ENCODE measurements around the gene COL19A1. TPM values are rescaled to one million over a fixed set of nuclear protein-coding genes. Genes with fewer than 3 reads are reported as not detected.

Gene COL19A1
- polyA plus RNA-seq, 1 donor from 2014 or later = 5.3 TPM

DNA sequence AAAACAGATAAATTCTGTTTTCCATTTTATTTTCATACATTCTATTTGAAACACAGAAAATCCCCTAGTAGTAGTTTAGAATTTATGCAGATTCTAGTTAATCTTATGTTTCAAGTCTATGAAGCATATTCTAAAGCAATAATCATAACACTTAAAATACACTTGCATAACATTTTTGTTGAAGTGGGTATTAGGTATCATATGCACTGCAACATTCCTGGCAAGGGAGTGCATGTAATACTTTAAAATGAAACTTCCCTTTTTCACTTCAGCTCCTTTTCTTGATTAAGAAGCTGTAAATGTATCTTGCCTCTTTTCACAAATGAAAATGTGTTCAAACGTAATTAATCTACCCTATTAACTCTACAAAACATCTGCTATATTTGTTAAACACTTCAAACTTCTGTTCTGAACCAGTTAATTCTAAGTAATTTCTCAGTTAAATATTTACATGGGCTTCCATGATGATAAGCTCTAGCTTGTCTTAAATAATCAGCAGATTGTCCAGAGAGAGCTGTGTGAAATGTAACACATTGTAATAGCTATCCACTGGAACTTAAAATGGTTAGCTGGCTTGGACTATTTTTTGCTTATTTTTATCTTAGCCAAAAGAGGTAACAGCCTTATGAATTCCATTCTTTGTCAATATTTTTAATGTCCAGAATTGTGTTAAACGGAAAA is 192.8 kb downstream of the COL19A1 start:
- Mint-ChIP-seq H3K27ac (no peak overlapping the region), H3K4me3 (no peak overlapping the region), H3K36me3 (peaks cover 7% of the 10 kb centered on the region), H3K9me3 (no peaks in the 10 kb centered on the region), H3K27me3 (no peaks in the 10 kb centered on the region), H3K4me1 (no peaks in the 10 kb centered on the region)

DNA sequence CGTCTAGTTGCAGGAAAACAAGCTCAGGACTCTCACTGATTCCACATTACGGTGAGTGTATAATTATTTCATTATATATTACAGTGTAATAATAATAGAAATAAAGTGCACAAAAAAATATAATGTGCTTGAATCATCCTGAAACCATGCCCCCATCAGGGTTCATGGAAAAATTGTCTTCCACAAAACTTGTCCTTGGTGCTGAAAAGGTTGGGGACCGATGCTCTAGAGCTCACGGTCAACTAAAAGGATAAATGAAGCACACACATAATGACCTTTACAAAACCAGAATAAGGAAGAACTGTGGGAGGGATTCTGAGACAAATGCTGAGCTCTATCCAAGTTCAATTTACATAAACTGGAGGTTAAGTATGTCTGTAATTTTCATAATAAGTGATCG is 194.3 kb downstream of the COL19A1 start:
- Mint-ChIP-seq H3K4me3 (no peak overlapping the region), H3K27me3 (no peaks in the 10 kb centered on the region), H3K36me3 (peaks cover 7% of the 10 kb centered on the region), H3K9me3 (no peaks in the 10 kb centered on the region), H3K4me1 (no peaks in the 10 kb centered on the region), H3K27ac (no peak overlapping the region)

DNA sequence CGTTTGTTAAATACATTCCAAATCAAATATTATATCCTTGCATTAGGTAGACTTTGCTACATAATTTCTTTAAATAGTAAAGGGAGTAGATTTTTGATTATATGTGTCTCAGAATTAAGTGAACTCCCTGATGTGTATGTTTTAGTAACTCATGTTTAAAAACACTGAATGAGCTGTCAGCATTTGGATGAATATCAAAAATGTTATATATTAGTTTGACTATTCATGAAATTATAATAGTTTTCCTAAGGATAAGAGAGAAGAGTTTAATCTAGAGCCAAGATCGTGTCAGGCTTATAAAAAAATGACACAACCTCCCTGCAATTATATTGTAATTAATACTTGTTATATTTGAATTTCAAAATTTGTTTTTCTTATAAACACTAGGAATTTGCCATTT is 195.2 kb downstream of the COL19A1 start:
- H3K36me3 Mint-ChIP-seq = peaks cover 3% of the 10 kb centered on the region
- peak overlapping the region in 1 of 3 donors; percentile 47 for H3K27ac Mint-ChIP-seq
- H3K27me3 Mint-ChIP-seq = no peaks in the 10 kb centered on the region
- no peaks in the 10 kb centered on the region for H3K9me3 Mint-ChIP-seq
- H3K4me3 Mint-ChIP-seq = no peak overlapping the region
- H3K4me1 Mint-ChIP-seq = no peaks in the 10 kb centered on the region

GRCh38 chr6:70062010-70062409 is 195.7 kb downstream of the COL19A1 start:
- H3K27me3 Mint-ChIP-seq = no peaks in the 10 kb centered on the region
- H3K27ac Mint-ChIP-seq = no peak overlapping the region
- no peaks in the 10 kb centered on the region for H3K9me3 Mint-ChIP-seq
- H3K4me1 Mint-ChIP-seq = no peaks in the 10 kb centered on the region
- H3K36me3 Mint-ChIP-seq = peaks cover 3% of the 10 kb centered on the region
- H3K4me3 Mint-ChIP-seq = no peak overlapping the region

GRCh38 chr6:70072540-70073179 is 206.3 kb downstream of the COL19A1 start:
- H3K9me3 Mint-ChIP-seq = no peaks in the 10 kb centered on the region
- H3K27ac Mint-ChIP-seq = no peak overlapping the region
- no peak overlapping the region for H3K4me3 Mint-ChIP-seq
- H3K27me3 Mint-ChIP-seq = no peaks in the 10 kb centered on the region
- peaks cover 11% of the 10 kb centered on the region for H3K36me3 Mint-ChIP-seq
- H3K4me1 Mint-ChIP-seq = peaks cover 0 to 2% (median 0%) of the 10 kb centered on the region in 3 donors

DNA sequence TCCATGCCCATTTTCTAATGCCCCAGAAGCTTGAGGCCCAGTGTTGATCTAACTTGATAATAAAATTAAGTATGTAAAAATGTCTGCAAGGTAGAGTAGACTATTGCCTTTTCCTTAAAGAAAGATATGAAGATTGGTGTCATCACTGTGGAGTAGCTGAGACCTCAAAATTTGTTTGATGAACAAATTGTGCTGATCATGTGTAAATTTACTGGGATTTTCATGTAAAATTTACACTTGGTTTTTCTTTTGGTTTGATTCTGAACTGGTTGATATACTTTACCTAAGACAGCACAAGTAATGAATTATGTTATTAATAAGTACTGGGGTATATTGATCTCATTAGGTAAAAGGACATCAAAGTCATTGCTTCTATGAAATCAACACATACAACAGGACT is 207.3 kb downstream of the COL19A1 start:
- Mint-ChIP-seq H3K9me3 (no peaks in the 10 kb centered on the region), H3K27ac (no peak overlapping the region), H3K4me3 (no peak overlapping the region), H3K27me3 (no peaks in the 10 kb centered on the region), H3K4me1 (peaks cover 0 to 2% (median 0%) of the 10 kb centered on the region in 3 donors), H3K36me3 (peaks cover 11% of the 10 kb centered on the region)

- Mint-ChIP-seq H3K27me3 (no peaks in the 10 kb centered on the region), H3K27ac (no peak overlapping the region), H3K4me1 (peaks cover 0 to 3% (median 0%) of the 10 kb centered on the region in 3 donors), H3K9me3 (no peaks in the 10 kb centered on the region), H3K4me3 (no peak overlapping the region), H3K36me3 (peaks cover 8% of the 10 kb centered on the region)
These were observed 212.9 kb downstream of the COL19A1 start for GRCh38 chr6:70079241-70079640.

DNA sequence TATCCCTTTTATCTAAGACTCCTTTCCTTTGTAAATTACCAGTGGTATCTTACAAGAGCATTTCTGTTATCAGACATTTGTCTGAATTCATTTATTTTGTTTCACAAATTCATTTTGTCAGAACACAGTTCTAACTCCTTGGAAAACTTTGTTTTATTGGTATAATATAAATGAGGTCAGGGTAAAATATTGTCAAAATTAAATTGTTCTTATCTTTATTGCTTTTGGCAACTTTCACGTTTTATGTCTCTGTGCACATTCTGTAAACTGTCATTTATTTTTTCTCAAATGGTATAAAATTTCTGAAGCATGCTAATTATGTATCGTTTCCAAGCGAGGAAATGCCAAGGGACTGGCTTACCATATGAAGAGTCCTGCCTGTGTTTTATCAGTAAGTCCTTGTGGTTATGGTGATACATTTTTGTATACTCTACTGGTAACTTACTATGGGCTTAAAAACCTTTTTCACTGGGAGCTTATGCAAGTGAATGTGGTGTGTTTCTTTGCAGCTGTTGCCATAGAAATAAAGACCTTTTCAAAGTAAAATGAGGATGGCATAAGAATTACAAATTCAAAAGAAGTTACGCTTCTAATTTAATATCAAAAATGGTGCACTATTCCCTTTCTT is 214.2 kb downstream of the COL19A1 start:
- H3K9me3 Mint-ChIP-seq = no peaks in the 10 kb centered on the region
- no peak overlapping the region for H3K4me3 Mint-ChIP-seq
- no peaks in the 10 kb centered on the region for H3K27me3 Mint-ChIP-seq
- H3K27ac Mint-ChIP-seq = no peak overlapping the region
- peaks cover 0 to 3% (median 0%) of the 10 kb centered on the region in 3 donors for H3K4me1 Mint-ChIP-seq
- H3K36me3 Mint-ChIP-seq = peaks cover 6% of the 10 kb centered on the region

DNA sequence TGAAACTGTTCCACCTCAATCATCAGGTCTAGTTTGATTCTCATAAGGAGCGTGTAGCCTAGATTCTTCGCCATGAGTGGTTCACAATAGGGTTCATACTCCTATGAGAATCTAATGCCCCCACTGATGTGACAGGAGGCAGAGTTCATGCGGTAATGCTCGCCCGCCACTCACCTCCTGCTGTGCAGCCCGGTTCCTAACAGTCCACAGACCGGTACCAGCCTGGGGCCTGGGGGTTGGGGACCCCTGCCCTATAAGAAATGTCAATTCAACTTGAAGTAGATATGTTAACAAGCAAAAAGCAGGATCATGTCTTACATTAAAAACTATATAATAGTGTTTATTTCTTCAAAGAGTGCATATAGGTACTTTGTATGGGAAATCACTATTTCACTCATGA is 216.5 kb downstream of the COL19A1 start:
- no peaks in the 10 kb centered on the region for H3K27me3 Mint-ChIP-seq
- H3K9me3 Mint-ChIP-seq = peaks cover 0 to 1% (median 0%) of the 10 kb centered on the region in 3 donors
- peaks cover 8% of the 10 kb centered on the region for H3K36me3 Mint-ChIP-seq
- peaks cover 0 to 3% (median 0%) of the 10 kb centered on the region in 3 donors for H3K4me1 Mint-ChIP-seq
- H3K4me3 Mint-ChIP-seq = no peak overlapping the region
- no peak overlapping the region for H3K27ac Mint-ChIP-seq

GRCh38 chr6:70086806-70087205 is 220.4 kb downstream of the COL19A1 start:
- H3K27ac Mint-ChIP-seq = peak overlapping the region in 1 of 3 donors; percentile 8
- H3K9me3 Mint-ChIP-seq = peaks cover 0 to 1% (median 0%) of the 10 kb centered on the region in 3 donors
- H3K27me3 Mint-ChIP-seq = no peaks in the 10 kb centered on the region
- no peaks in the 10 kb centered on the region for H3K4me1 Mint-ChIP-seq
- peaks cover 7% of the 10 kb centered on the region for H3K36me3 Mint-ChIP-seq
- H3K4me3 Mint-ChIP-seq = no peak overlapping the region

- Mint-ChIP-seq H3K4me1 (peaks cover 0 to 1% (median 0%) of the 10 kb centered on the region in 3 donors), H3K27me3 (no peaks in the 10 kb centered on the region), H3K4me3 (no peak overlapping the region), H3K27ac (no peak overlapping the region), H3K36me3 (peaks cover 2% of the 10 kb centered on the region), H3K9me3 (no peaks in the 10 kb centered on the region)
These were observed 227.8 kb downstream of the COL19A1 start for GRCh38 chr6:70094156-70094555.

DNA sequence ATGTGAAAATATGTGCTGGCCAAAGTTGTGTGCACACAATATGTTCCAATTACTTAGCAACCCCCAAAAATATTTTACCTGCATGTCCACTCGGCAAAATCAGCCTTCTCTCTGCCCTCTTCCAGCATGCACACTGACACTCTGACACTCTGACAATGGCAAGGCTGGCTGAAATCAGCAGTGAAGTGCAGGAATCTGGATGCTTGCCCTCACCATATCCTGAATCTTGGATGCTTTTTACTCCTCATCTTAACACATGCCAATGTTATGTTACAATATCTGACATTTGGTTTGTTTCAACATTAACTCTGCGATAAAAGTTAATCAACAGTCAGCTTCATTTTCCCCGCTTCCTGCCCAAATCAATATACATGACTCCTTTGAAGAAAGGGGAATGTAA is 233.4 kb downstream of the COL19A1 start:
- Mint-ChIP-seq H3K27me3 (no peaks in the 10 kb centered on the region), H3K36me3 (peaks cover 6% of the 10 kb centered on the region), H3K4me3 (no peak overlapping the region), H3K4me1 (no peaks in the 10 kb centered on the region), H3K9me3 (peaks cover 0 to 3% (median 0%) of the 10 kb centered on the region in 3 donors), H3K27ac (no peak overlapping the region)

DNA sequence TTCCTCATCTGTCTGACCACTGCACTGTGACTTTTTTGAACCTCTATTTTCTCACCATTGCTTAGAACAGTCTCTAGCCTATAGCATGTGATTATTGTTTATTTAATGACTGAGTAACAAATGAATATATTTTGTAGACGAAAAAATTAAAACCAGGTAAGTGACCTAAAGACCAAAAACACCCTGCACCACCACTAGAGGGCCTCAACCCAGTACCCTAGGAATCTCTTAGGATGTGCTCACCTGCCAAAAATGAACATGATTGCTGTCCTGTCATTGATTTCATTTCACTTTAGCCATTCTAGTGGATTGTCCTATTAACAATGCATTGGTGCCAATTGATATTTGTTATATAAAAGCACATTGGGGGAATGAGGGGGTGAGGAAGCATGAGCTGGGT is 237.4 kb downstream of the COL19A1 start:
- no peak overlapping the region for H3K4me3 Mint-ChIP-seq
- peak overlapping the region in 2 of 3 donors; percentile 25 to 86 for H3K27ac Mint-ChIP-seq
- H3K4me1 Mint-ChIP-seq = peaks cover 1 to 9% (median 2%) of the 10 kb centered on the region in 3 donors

GRCh38 chr6:70107852-70108629 is 241.7 kb downstream of the COL19A1 start:
- Mint-ChIP-seq H3K4me3 (no peak overlapping the region), H3K27ac (peak overlapping the region in 1 of 3 donors; percentile 13), H3K27me3 (no peaks in the 10 kb centered on the region), H3K9me3 (peaks cover 0 to 3% (median 0%) of the 10 kb centered on the region in 3 donors), H3K4me1 (peaks cover 1 to 9% (median 2%) of the 10 kb centered on the region in 3 donors), H3K36me3 (peaks cover 2% of the 10 kb centered on the region)

More for the DNA sequence above, 237.4 kb downstream of the COL19A1 start:
- H3K9me3 Mint-ChIP-seq = peaks cover 0 to 3% (median 0%) of the 10 kb centered on the region in 3 donors
- peaks cover 6% of the 10 kb centered on the region for H3K36me3 Mint-ChIP-seq
- no peaks in the 10 kb centered on the region for H3K27me3 Mint-ChIP-seq
